Sigmoid colon (tissue), 7 donors: ENCODE results near the gene IGSF10. TPM values are rescaled to one million over a fixed set of nuclear protein-coding genes. Genes with fewer than 3 reads are reported as not detected.

Experiments
- DNase-seq: peaks from one replicate; pipeline ENCODE4 v3.0.0-alpha.2; 2019
- H3K27ac ChIP-seq, 4 donors: fragments of 200-600 bp; sonication (generic); one replicate each; pipeline ENCODE4 v1.5.1; 2016 to 2019; ENCODE audit warnings: mild to moderate bottlenecking in 1 of 4
- H3K27me3 ChIP-seq, 3 donors: fragments of 200-600 bp; sonication (generic); one replicate each; pipeline ENCODE4 v1.5.1; 2019; ENCODE audit warnings: mild to moderate bottlenecking in 1 of 3
- H3K36me3 ChIP-seq, 4 donors: fragments of 200-600 bp; sonication (generic); one replicate each; pipeline ENCODE4 v1.5.1; 2016 to 2019
- H3K4me1 ChIP-seq, 4 donors: fragments of 200-600 bp; sonication (generic); one replicate each; pipeline ENCODE4 v1.5.1; 2017 to 2019
- H3K4me3 ChIP-seq, 4 donors: fragments of 200-600 bp; sonication (generic); one replicate each; pipeline ENCODE4 v1.5.1; 2017 to 2019; ENCODE audit warnings: mild to moderate bottlenecking in 2 of 4, moderate library complexity in 1 of 4
- H3K9me3 ChIP-seq, 4 donors: fragments of 200-600 bp in 3 of 4; sonication (generic) in 3 of 4; one replicate each; pipeline versions ENCODE4 v1.5.1 to v1.6.1; 2013 to 2019
- EP300 ChIP-seq, 4 donors: sonication (generic); formaldehyde crosslinking; IDR thresholded peaks; one replicate each; pipeline ENCODE4 v1.6.1; 2017; ENCODE audit warnings: antibody characterized with exemption in 4 of 4
- POLR2A ChIP-seq, 2 donors: fragments of 450-650 bp; IDR thresholded peaks; one replicate each; pipeline ENCODE4 v1.6.1; 2016; ENCODE audit warnings: antibody characterized with exemption in 2 of 2, mild to moderate bottlenecking in 2 of 2, moderate library complexity in 2 of 2
- POLR2AphosphoS5 ChIP-seq, 4 donors: sonication (generic); formaldehyde crosslinking; IDR thresholded peaks; one replicate each; pipeline ENCODE4 v1.6.1; 2017; ENCODE audit warnings: antibody characterized with exemption in 4 of 4
- WGBS, 2 donors: extraction: QIAGEN DNeasy Blood & Tissue Kit; methylation state at CpG; one replicate each; pipeline ENCODE4 v1.1.7; 2013; 5-methylcytosine and 5-hydroxymethylcytosine counted together
- intact Hi-C: fragments of 100-400 bp; cut with DNase I; formaldehyde crosslinking; loops from one replicate; pipeline ENCODE4 v1.15.1; 2023
- polyA plus RNA-seq, 3 donors: library from polyadenylated mRNA; stranded (reverse); fragments of 200-250 nt; gene quantifications; one replicate each; pipeline ENCODE4 v1.2.3, GENCODE V29; 2013
- total RNA-seq, 4 donors: library from RNA; depleted of rRNA; stranded (reverse); fragments of >200 nt; gene quantifications; one replicate each; pipeline ENCODE4 v1.1.0, GENCODE V29; 2016
- TF ChIP-seq, protein P1 (sequence below), 4 experiments: fragments of 450-650 bp in 3 of 4; fragments of 200-600 bp in 1 of 4; IDR thresholded peaks; one replicate each; pipeline ENCODE4 v1.5.1; 2016 to 2019; ENCODE audit warnings: antibody characterized with exemption in 4 of 4, mild to moderate bottlenecking in 3 of 4, moderate library complexity in 2 of 4
- donor health status: healthy with polysubstance abuse.
- donor health status: Bipolar disorder and iron deficiency.
- donor health status: healthy.

The IGSF10 gene
- total and polyA plus RNA-seq, 7 donors = 0.41 to 7.2 (median 0.70) TPM

DNA sequence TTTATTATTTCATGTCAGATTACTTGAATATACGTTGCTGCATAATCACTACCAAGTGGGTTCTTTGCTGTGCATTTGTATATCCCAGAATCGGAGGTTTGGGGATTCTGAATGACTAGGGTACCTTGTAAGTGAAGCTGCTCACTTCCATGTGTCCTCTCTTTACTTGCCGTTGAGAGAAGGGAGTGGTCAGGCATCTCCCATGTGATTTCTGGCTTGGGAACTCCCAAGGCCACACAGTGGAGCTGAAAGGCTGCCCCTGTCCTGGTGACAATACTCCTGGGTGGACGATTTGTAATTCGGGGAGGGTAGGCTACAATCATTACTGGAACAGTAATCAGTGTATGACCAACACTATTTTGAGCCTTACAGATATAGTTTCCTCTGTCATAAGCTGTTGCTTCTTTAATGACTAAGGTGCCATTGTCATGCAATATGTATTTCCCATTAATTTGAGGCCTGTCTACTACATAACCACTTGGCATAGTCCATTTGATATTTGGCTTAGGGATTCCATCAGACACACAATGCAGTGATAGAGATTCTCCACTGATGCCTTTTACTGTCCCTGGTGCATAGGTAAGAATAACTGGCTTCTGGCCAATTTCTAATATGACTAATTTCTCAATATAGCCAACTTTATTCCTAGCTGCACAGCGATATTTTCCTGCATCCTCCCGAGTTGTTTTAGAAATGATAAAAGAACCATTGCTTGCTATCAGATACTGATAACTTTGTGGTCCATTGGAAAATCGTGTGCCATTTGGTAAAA lies 24.0 kb downstream of the IGSF10 start:
- intact Hi-C loops = loop anchor here (5.0 kb wide), 1 partner anchor 480 kb away; no protein-coding TSS in a partner anchor
- no peak for TF ChIP-seq POLR2A (IDR thresholded peaks at IDR 0.05)
- TF ChIP-seq, protein P1, sequence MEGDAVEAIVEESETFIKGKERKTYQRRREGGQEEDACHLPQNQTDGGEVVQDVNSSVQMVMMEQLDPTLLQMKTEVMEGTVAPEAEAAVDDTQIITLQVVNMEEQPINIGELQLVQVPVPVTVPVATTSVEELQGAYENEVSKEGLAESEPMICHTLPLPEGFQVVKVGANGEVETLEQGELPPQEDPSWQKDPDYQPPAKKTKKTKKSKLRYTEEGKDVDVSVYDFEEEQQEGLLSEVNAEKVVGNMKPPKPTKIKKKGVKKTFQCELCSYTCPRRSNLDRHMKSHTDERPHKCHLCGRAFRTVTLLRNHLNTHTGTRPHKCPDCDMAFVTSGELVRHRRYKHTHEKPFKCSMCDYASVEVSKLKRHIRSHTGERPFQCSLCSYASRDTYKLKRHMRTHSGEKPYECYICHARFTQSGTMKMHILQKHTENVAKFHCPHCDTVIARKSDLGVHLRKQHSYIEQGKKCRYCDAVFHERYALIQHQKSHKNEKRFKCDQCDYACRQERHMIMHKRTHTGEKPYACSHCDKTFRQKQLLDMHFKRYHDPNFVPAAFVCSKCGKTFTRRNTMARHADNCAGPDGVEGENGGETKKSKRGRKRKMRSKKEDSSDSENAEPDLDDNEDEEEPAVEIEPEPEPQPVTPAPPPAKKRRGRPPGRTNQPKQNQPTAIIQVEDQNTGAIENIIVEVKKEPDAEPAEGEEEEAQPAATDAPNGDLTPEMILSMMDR (IDR thresholded peaks at IDR 0.05) = no peak
- TF ChIP-seq EP300 (IDR thresholded peaks at IDR 0.05) = no peak
- Histone ChIP-seq H3K27me3 (no peaks in the 10 kb centered on the region), H3K9me3 (no peaks in the 10 kb centered on the region), H3K4me3 (no peak overlapping the region), H3K36me3 (no peaks in the 10 kb centered on the region), H3K4me1 (no peaks in the 10 kb centered on the region), H3K27ac (no peak overlapping the region)
- WGBS, 2 donors = 84 to 89% methylated on average over 8 of the region's 8 CpGs
- DNase-seq = no peak

DNA sequence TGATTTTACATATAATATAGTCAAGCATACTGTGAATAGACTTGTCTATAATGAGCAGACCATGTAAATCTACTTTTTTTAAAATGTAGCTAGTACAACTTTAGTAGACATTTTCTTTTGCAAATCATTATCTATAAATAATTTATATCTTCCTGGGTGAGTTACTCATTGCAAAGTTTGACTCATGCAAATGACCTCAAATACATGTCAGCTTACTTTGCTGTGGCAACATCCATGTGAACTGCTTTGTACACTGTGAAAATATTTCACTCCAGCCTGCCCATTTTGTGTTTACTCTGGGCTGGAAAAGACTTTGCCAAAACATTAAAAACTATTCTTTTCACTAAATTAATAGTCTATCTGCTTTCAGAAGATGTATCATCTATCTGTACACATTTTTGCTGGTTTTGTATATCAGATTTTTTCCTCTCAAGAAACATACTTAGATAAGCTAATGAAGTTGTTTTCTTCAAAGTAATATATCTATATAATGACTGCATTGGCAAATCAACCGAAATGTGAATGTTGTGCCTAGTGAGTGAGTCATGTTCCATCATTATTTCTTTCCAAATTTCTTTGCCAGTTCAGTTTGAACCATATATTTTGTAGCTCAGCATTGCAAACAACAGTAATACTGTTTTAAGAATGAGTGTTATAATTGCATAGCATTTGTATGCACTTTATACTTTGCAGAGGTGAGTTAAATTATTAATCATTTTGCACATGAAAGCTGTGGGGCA lies 26.5 kb downstream of the IGSF10 start:
- 62 to 73% methylated on average over 1 of the region's 1 CpG for WGBS, 2 donors
- Histone ChIP-seq H3K27me3 (no peaks in the 10 kb centered on the region), H3K4me3 (no peak overlapping the region), H3K36me3 (no peaks in the 10 kb centered on the region), H3K9me3 (no peaks in the 10 kb centered on the region), H3K27ac (no peak overlapping the region), H3K4me1 (no peaks in the 10 kb centered on the region)
- intact Hi-C loops = no loop called here
- TF ChIP-seq EP300 (IDR thresholded peaks at IDR 0.05) = no peak
- no peak for TF ChIP-seq POLR2A (IDR thresholded peaks at IDR 0.05)
- TF ChIP-seq, protein P1 (IDR thresholded peaks at IDR 0.05) = no peak
- no peak for TF ChIP-seq POLR2AphosphoS5 (IDR thresholded peaks at IDR 0.05)
- no peak for DNase-seq

DNA sequence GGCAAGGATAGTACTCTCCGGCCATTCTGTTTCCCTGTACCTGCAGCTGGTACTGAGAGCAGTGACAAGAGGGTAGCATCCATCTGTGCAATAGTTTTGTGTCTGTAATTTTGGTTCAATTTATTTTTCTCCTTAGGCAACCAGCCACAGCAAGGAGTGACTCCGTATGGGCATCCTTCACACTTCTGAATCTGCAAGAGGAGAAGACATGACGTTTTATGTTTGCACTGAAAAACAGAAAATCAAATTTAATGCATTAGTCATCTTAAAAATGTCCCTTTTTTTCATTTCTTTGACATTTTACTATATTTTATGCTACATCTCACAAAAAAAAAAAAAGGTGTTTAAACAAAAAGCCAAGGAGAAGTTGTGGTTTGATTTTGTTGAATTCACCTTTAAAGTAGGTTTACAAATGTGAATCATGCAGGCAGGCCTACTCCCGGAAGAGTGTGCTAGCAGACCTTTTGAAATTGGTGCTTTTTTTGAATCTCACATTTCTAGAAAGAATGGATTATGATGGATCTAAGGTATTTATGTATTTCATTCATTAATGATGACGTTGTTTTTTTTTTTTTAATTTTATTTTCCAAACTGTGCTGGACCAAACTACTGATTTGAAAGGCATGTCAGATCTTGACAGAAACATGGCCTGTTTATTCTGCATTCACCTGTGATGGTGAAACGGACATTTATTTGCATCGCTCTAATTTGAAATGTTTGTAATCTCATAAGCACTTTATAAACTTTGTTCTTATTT lies 28.1 kb downstream of the IGSF10 start:
- no peaks in the 10 kb centered on the region for H3K4me1 ChIP-seq
- no peaks in the 10 kb centered on the region for H3K27me3 ChIP-seq
- TF ChIP-seq POLR2A (IDR thresholded peaks at IDR 0.05) (no peak), EP300 (IDR thresholded peaks at IDR 0.05) (no peak)
- TF ChIP-seq, protein P1 (IDR thresholded peaks at IDR 0.05) = no peak
- H3K36me3 ChIP-seq = no peaks in the 10 kb centered on the region
- H3K27ac ChIP-seq = no peak overlapping the region
- intact Hi-C loops = no loop called here
- H3K9me3 ChIP-seq = no peaks in the 10 kb centered on the region
- no peak for DNase-seq
- H3K4me3 ChIP-seq = no peak overlapping the region
- 90 to 93% methylated on average over 7 of the region's 7 CpGs for WGBS, 2 donors

DNA sequence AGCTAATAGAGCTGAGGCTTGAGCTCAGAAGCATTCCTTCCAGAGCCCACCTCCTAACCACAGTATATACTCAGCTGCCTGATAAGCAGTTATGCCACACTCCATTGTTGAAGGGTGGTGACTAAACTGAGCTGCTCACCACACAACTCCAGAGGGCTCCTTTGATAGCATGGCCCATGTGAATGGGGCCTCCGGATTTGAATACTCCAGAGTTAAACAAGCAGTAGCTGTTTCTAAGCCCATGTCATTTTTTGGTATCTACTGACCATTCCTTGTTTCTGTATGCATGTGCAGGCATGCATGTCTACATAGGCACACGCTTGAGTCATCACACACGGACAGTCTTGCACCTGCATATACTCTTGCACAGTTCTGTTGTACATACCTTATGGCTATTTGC lies 28.9 kb downstream of the IGSF10 start:
- Histone ChIP-seq H3K9me3 (no peaks in the 10 kb centered on the region), H3K4me1 (no peaks in the 10 kb centered on the region), H3K27me3 (no peaks in the 10 kb centered on the region), H3K4me3 (no peak overlapping the region), H3K36me3 (no peaks in the 10 kb centered on the region), H3K27ac (no peak overlapping the region)
- no peak for DNase-seq
- 88 to 94% methylated on average over 3 of the region's 3 CpGs for WGBS, 2 donors
- TF ChIP-seq, protein P1 (IDR thresholded peaks at IDR 0.05) = no peak
- intact Hi-C loops = no loop called here
